SK-N-SH (cell line): Measurements from ENCODE around the gene COQ9. TPM values are rescaled to one million over a fixed set of nuclear protein-coding genes. Genes with fewer than 3 reads are reported as not detected.

Experiments
- CTCF ChIA-PET: fragments of 300-600, 350-600 bp; formaldehyde crosslinking; extraction: SDS; loops from one replicate; lab custom pipeline; 2021; lab: Yijun Ruan, JAX
- POLR2A ChIA-PET: fragments of 350-600 bp; sonication (Branson Sonifier 250); formaldehyde crosslinking; extraction: SDS; loops from one replicate; lab custom pipeline; 2020; ENCODE audit warnings: antibody characterized with exemption, inconsistent platforms; lab: Yijun Ruan, JAX
- DNase-seq: peaks from one replicate; pipeline ENCODE4 v3.0.0; 2012
- H2AFZ ChIP-seq: fragments of 200-600 bp; sonication (generic); 2 replicates; pipeline ENCODE4 v1.8.1; 2016; ENCODE audit warnings: antibody characterized with exemption, mild to moderate bottlenecking, low read depth
- H3F3A ChIP-seq: fragments of 200-600 bp; sonication (generic); replicated peaks from 2 replicates; pipeline ENCODE3; 2016; ENCODE audit warnings: antibody characterized with exemption, mild to moderate bottlenecking; ENCODE audit not compliant: insufficient read depth
- H3K27ac ChIP-seq, 2 experiments: fragments of 200-500 bp in 1 of 2; fragments of 200-600 bp in 1 of 2; sonication (Bioruptor generic) in 1 of 2; sonication (generic), shearing (Covaris generic) in 1 of 2; 2 replicates each; pipeline versions ENCODE4 v1.5.1 to v1.6.1; 2014 to 2016; ENCODE audit warnings: low read depth in 2 of 2, inconsistent platforms in 1 of 2, low read length in 1 of 2, mild to moderate bottlenecking in 1 of 2, mixed read lengths in 1 of 2
- H3K27me3 ChIP-seq: fragments of 200-600 bp; sonication (generic), shearing (Covaris generic); 2 replicates; pipeline ENCODE4 v1.6.1; 2016; ENCODE audit warnings: mixed run types; ENCODE audit not compliant: insufficient read depth
- H3K36me3 ChIP-seq, 2 experiments: fragments of 200-500 bp in 1 of 2; fragments of 200-600 bp in 1 of 2; sonication (Bioruptor generic) in 1 of 2; sonication (generic) in 1 of 2; replicated peaks in 1 of 2; 2 replicates each; pipeline versions ENCODE3 to v1.5.1; 2014 to 2016; ENCODE audit warnings: low read length in 1 of 2, mild to moderate bottlenecking in 1 of 2; ENCODE audit not compliant: insufficient read depth in 2 of 2, control insufficient read depth in 1 of 2
- H3K4me1 ChIP-seq, 2 experiments: fragments of 200-500 bp in 1 of 2; fragments of 200-600 bp in 1 of 2; sonication (Bioruptor generic) in 1 of 2; sonication (generic), shearing (Covaris generic) in 1 of 2; 2 replicates each; pipeline versions ENCODE4 v1.5.1 to v1.6.1; 2014 to 2016; ENCODE audit warnings: low read depth in 1 of 2, low read length in 1 of 2, mixed run types in 1 of 2; ENCODE audit not compliant: insufficient read depth in 2 of 2, control insufficient read depth in 1 of 2
- H3K4me2 ChIP-seq: fragments of 200-600 bp; sonication (generic), shearing (Covaris generic); 2 replicates; pipeline ENCODE4 v1.6.1; 2017; ENCODE audit warnings: mixed run types
- H3K4me3 ChIP-seq, 2 experiments: fragments of 200-500 bp in 1 of 2; fragments of 200-600 bp in 1 of 2; sonication (Bioruptor generic) in 1 of 2; sonication (generic), shearing (Covaris generic) in 1 of 2; 2 replicates each; pipeline versions ENCODE4 v1.5.1 to v1.8.1; 2014 to 2016; ENCODE audit warnings: low read depth in 2 of 2, inconsistent platforms in 1 of 2, low read length in 1 of 2, mild to moderate bottlenecking in 1 of 2, mixed read lengths in 1 of 2, moderate library complexity in 1 of 2
- H3K79me2 ChIP-seq: fragments of 200-600 bp; sonication (generic); 2 replicates; pipeline ENCODE4 v1.8.1; 2017; ENCODE audit warnings: mild to moderate bottlenecking; ENCODE audit not compliant: insufficient read depth
- H3K9ac ChIP-seq: fragments of 200-600 bp; sonication (generic); 2 replicates; pipeline ENCODE4 v1.6.1; 2017; ENCODE audit warnings: mixed run types
- H3K9me2 ChIP-seq: fragments of 200-600 bp; sonication (generic); 2 replicates; pipeline ENCODE4 v1.6.1; 2017; ENCODE audit warnings: mixed run types
- H3K9me3 ChIP-seq: fragments of 200-600 bp; sonication (generic); 2 replicates; pipeline ENCODE4 v1.6.1; 2017; ENCODE audit warnings: mixed run types, mild to moderate bottlenecking, moderate library complexity
- H4K20me1 ChIP-seq: fragments of 200-600 bp; sonication (generic); 2 replicates; pipeline ENCODE4 v1.6.1; 2017; ENCODE audit warnings: mild to moderate bottlenecking, mixed run types; ENCODE audit not compliant: insufficient read depth
- CHD2 ChIP-seq: fragments of 150-350 bp; IDR thresholded peaks from 2 replicates; pipeline ENCODE4 v1.6.1; 2018; ENCODE audit warnings: low read length; ENCODE audit not compliant: partially characterized antibody
- ELF1 ChIP-seq: IDR thresholded peaks from 2 replicates; pipeline ENCODE4 v1.4.0; 2012
- JUND ChIP-seq: IDR thresholded peaks from 2 replicates; pipeline ENCODE4 v1.4.0; 2012
- MEF2A ChIP-seq: IDR thresholded peaks from 2 replicates; pipeline ENCODE4 v1.4.0; 2012; ENCODE audit warnings: low read depth, borderline replicate concordance
- MXI1 ChIP-seq: IDR thresholded peaks from 2 replicates; pipeline ENCODE4 v1.6.1; 2012; ENCODE audit warnings: mild to moderate bottlenecking, low read depth, low read length, improper control_type of control experiment
- RAD21 ChIP-seq: IDR thresholded peaks from 2 replicates; pipeline ENCODE4 v1.6.1; 2012; ENCODE audit warnings: mild to moderate bottlenecking, low read length
- RCOR1 ChIP-seq: fragments of 150-350 bp; IDR thresholded peaks from 2 replicates; pipeline ENCODE4 v1.6.1; 2017; ENCODE audit warnings: antibody characterized with exemption, low read length
- RFX5 ChIP-seq: IDR thresholded peaks from 2 replicates; pipeline ENCODE4 v1.6.1; 2012; ENCODE audit warnings: mild to moderate bottlenecking, improper control_type of control experiment, low read length
- RXRA ChIP-seq: IDR thresholded peaks from 2 replicates; pipeline ENCODE4 v1.4.0; 2012; ENCODE audit warnings: low read depth, mild to moderate bottlenecking, borderline replicate concordance
- SIN3A ChIP-seq: IDR thresholded peaks from 2 replicates; pipeline ENCODE4 v1.6.1; 2012; ENCODE audit warnings: low read depth, mild to moderate bottlenecking, low read length, moderate library complexity, borderline replicate concordance
- TAF1 ChIP-seq: IDR thresholded peaks from 2 replicates; pipeline ENCODE4 v1.6.1; 2012; ENCODE audit warnings: low read depth, mild to moderate bottlenecking, low read length, moderate library complexity, borderline replicate concordance
- TCF12 ChIP-seq: IDR thresholded peaks from 2 replicates; pipeline ENCODE4 v1.4.0; 2012
- TEAD4 ChIP-seq: IDR thresholded peaks from 2 replicates; pipeline ENCODE4 v1.4.0; 2012; ENCODE audit warnings: mild to moderate bottlenecking, borderline replicate concordance; ENCODE audit not compliant: insufficient read depth
- YY1 ChIP-seq: IDR thresholded peaks from 2 replicates; pipeline ENCODE4 v1.4.0; 2012; ENCODE audit warnings: low read depth, mild to moderate bottlenecking
- WGBS: methylation state at CpG from one replicate; pipeline ENCODE4 v1.1.6; 2017; ENCODE audit warnings: low lambda C conversion rate; 5-methylcytosine and 5-hydroxymethylcytosine counted together
- polyA plus RNA-seq, 3 experiments: library from polyadenylated mRNA; depleted of rRNA; stranded (reverse); fragments of >200 nt; gene quantifications; 2 replicates each; pipeline ENCODE4 v1.2.3, GENCODE V29; 2012
- TF ChIP-seq, protein P1 (sequence below): fragments of 150-350 bp; IDR thresholded peaks from 2 replicates; pipeline ENCODE4 v1.6.1; 2017; ENCODE audit warnings: antibody characterized with exemption, low read length, low read depth, borderline replicate concordance
- TF ChIP-seq, protein P2 (sequence below): IDR thresholded peaks from 2 replicates; pipeline ENCODE4 v1.4.0; 2012; ENCODE audit warnings: low read depth
- TF ChIP-seq, protein P3 (sequence below): IDR thresholded peaks from 2 replicates; pipeline ENCODE4 v1.4.0; 2012; ENCODE audit warnings: low read depth, borderline replicate concordance
- TF ChIP-seq, protein P4 (sequence below): IDR thresholded peaks from 2 replicates; pipeline ENCODE4 v1.4.0; 2012; ENCODE audit warnings: low read depth, borderline replicate concordance
- TF ChIP-seq, protein P5 (sequence below): fragments of 200-600 bp; sonication (generic); IDR thresholded peaks from 2 replicates; pipeline ENCODE4 v1.6.1; 2017; ENCODE audit warnings: antibody characterized with exemption, mild to moderate bottlenecking, moderate library complexity

Gene COQ9
- polyA plus RNA-seq, 1 of the 3 experiments (the other 2 are of a cell fraction) = 81.2 TPM

- H3K27ac ChIP-seq = peak overlapping the region in 1 of 2 experiments; percentile 90; a peak in 2 of 4 replicates
- H3K4me1 ChIP-seq = peaks cover 14 to 81% of the 10 kb centered on the region in 2 experiments; a peak in 3 of 4 replicates
- H3K9me2 ChIP-seq = no peaks in the 10 kb centered on the region
- TF ChIP-seq, protein P1, sequence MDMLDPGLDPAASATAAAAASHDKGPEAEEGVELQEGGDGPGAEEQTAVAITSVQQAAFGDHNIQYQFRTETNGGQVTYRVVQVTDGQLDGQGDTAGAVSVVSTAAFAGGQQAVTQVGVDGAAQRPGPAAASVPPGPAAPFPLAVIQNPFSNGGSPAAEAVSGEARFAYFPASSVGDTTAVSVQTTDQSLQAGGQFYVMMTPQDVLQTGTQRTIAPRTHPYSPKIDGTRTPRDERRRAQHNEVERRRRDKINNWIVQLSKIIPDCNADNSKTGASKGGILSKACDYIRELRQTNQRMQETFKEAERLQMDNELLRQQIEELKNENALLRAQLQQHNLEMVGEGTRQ = no peak
- TF ChIP-seq RAD21 = no peak
- no peak for TF ChIP-seq RXRA
- ChIA-PET CTCF (interaction anchor here (1.5 to 21.0 kb wide), 4 partner anchors 9 to 63 kb away, joined by 4 to 354 read pairs (median 34); partner anchors contain the start of gene POLR2C), POLR2A (interaction anchor here (1.2 to 10.0 kb wide), 5 partner anchors 8 to 38 kb away, joined by 4 to 152 read pairs (median 8); partner anchors contain the start of genes CIAPIN1 and COQ9)
- peaks cover 0 to 3% of the 10 kb centered on the region in 2 experiments for H3K36me3 ChIP-seq
- H3K4me3 ChIP-seq = no peak overlapping the region
- no peaks in the 10 kb centered on the region for H3K27me3 ChIP-seq
- H4K20me1 ChIP-seq = 0 out of 2 replicates have a peak, but pooled peaks cover 1% of the 10 kb centered on the region
- no peak overlapping the region for H3K4me2 ChIP-seq
- H3K79me2 ChIP-seq = peaks cover 7% of the 10 kb centered on the region; the same call in 1 of the 2 replicates
- no peak for DNase-seq
- H3K9ac ChIP-seq = no peak overlapping the region
- H3F3A ChIP-seq = peaks cover 5% of the 10 kb centered on the region
- H3K9me3 ChIP-seq = no peaks in the 10 kb centered on the region
- 75% methylated on average over 3 of the region's 4 CpGs for WGBS
- H2AFZ ChIP-seq = no peak overlapping the region
These were observed 34.1 kb downstream of the COQ9 start for GRCh38 chr16:57481421-57481820.

DNA sequence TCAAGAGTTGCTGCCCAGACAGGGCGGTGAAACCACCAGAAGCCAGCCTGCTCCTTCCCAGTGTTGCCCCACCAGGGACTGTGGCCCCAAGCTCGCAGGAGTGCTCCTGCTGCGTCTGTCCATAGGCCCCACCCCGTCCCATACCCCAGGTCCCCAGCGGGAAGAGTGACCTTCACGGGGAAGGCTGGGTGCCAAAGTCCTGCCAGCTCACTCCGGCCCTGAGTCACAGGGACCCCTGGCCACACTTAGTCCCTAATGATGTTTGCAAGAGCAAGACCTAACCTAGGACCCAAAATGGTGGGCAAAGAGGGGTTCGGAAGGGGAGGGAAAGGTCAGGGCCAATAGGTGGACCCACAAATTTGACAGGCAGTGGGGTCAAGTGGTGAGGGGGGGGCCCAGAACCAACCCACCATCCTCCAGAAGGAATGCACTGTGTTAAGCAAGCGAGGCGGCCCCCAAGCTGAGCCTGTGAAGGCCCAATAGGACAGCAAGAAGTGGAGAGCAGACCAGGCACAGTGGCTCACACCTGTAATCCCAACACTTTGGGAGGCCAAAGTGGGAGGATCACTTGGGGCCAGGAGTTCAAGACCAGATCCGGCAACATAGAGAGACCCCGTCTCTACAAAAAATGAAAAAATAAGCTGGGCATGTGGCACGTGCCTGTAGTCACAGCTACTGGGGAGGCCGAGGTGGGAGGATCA, 35.7 kb downstream of the COQ9 start:
- 81% methylated on average over 12 of the region's 14 CpGs for WGBS
- Histone ChIP-seq H4K20me1 (no peaks in the 10 kb centered on the region), H3K36me3 (no peaks in the 10 kb centered on the region)

More for the DNA sequence above, 35.7 kb downstream of the COQ9 start:
- Histone ChIP-seq H3K27ac (peak overlapping the region in 1 of 2 experiments; percentile 94; a peak in 2 of 4 replicates), H3K27me3 (no peaks in the 10 kb centered on the region), H3F3A (peaks cover 5% of the 10 kb centered on the region), H3K4me3 (no peak overlapping the region), H3K4me1 (peaks cover 14 to 74% of the 10 kb centered on the region in 2 experiments; a peak in 3 of 4 replicates), H3K79me2 (no peaks in the 10 kb centered on the region; the same call in 1 of the 2 replicates), H3K9ac (no peak overlapping the region), H3K4me2 (no peak overlapping the region), H2AFZ (no peak overlapping the region), H3K9me2 (no peaks in the 10 kb centered on the region), H3K9me3 (no peaks in the 10 kb centered on the region)
- ChIA-PET POLR2A (interaction anchor here (1.0 to 10.0 kb wide), 3 partner anchors 10 to 35 kb away, joined by 3 to 152 read pairs (median 52); no protein-coding TSS in a partner anchor), CTCF (interaction anchor here (0.7 to 21.0 kb wide), 6 partner anchors 10 to 65 kb away, joined by 3 to 354 read pairs (median 16); partner anchors contain the start of gene POLR2C)
- TF ChIP-seq SIN3A = no peak
- TF ChIP-seq, protein P2, sequence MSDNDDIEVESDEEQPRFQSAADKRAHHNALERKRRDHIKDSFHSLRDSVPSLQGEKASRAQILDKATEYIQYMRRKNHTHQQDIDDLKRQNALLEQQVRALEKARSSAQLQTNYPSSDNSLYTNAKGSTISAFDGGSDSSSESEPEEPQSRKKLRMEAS = no peak
- no peak for TF ChIP-seq ELF1
- no peak for TF ChIP-seq MEF2A
- no peak for TF ChIP-seq TAF1
- no peak for TF ChIP-seq TCF12
- TF ChIP-seq, protein P3, sequence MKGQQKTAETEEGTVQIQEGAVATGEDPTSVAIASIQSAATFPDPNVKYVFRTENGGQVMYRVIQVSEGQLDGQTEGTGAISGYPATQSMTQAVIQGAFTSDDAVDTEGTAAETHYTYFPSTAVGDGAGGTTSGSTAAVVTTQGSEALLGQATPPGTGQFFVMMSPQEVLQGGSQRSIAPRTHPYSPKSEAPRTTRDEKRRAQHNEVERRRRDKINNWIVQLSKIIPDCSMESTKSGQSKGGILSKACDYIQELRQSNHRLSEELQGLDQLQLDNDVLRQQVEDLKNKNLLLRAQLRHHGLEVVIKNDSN = no peak
- TF ChIP-seq RAD21 = no peak
- TF ChIP-seq, protein P4, sequence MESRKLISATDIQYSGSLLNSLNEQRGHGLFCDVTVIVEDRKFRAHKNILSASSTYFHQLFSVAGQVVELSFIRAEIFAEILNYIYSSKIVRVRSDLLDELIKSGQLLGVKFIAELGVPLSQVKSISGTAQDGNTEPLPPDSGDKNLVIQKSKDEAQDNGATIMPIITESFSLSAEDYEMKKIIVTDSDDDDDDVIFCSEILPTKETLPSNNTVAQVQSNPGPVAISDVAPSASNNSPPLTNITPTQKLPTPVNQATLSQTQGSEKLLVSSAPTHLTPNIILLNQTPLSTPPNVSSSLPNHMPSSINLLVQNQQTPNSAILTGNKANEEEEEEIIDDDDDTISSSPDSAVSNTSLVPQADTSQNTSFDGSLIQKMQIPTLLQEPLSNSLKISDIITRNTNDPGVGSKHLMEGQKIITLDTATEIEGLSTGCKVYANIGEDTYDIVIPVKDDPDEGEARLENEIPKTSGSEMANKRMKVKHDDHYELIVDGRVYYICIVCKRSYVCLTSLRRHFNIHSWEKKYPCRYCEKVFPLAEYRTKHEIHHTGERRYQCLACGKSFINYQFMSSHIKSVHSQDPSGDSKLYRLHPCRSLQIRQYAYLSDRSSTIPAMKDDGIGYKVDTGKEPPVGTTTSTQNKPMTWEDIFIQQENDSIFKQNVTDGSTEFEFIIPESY = no peak
- TF ChIP-seq MXI1 = no peak
- TF ChIP-seq, protein P1 = no peak
- no peak for TF ChIP-seq RCOR1
- TF ChIP-seq CHD2 = no peak
- no peak for TF ChIP-seq TEAD4
- TF ChIP-seq RFX5 = no peak
- no peak for TF ChIP-seq YY1
- no peak for TF ChIP-seq JUND
- TF ChIP-seq, protein P5, sequence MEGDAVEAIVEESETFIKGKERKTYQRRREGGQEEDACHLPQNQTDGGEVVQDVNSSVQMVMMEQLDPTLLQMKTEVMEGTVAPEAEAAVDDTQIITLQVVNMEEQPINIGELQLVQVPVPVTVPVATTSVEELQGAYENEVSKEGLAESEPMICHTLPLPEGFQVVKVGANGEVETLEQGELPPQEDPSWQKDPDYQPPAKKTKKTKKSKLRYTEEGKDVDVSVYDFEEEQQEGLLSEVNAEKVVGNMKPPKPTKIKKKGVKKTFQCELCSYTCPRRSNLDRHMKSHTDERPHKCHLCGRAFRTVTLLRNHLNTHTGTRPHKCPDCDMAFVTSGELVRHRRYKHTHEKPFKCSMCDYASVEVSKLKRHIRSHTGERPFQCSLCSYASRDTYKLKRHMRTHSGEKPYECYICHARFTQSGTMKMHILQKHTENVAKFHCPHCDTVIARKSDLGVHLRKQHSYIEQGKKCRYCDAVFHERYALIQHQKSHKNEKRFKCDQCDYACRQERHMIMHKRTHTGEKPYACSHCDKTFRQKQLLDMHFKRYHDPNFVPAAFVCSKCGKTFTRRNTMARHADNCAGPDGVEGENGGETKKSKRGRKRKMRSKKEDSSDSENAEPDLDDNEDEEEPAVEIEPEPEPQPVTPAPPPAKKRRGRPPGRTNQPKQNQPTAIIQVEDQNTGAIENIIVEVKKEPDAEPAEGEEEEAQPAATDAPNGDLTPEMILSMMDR = no peak
- no peak for DNase-seq
